Raji (cell line): Measurements from ENCODE around the gene TLCD5.

ENCODE experiments used
- POLR2A ChIP-seq: IDR thresholded peaks from 2 replicates; pipeline ENCODE4 v1.6.1; 2011; ENCODE audit warnings: low read depth, low read length, control low read depth; ENCODE audit not compliant: insufficient read depth

The TLCD5 gene

DNA sequence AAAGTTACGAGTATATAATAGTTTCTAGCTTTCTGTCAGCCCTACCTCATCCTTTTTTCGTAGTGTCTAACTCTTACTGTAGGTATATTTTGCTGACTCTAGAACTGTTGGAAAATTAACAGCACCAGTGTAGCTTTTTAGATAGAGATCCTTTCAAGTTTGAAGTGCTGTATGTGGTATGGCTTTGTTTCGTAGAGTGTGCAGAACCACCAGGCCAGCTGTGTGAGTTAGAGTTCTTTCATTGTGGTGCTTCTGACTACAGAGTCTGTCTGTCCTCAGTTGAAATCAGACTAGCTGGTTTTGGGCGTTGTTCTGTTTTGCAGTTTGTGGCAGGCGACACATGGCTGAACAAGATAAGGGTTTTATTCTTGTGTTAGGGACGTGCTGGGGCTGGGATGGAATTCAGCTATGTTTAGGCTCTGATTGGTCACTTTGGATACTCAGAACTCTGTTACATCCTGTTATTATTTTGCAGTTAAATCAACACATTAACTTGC, 14.3 kb downstream of the TLCD5 start:
- TF ChIP-seq POLR2A = no peak

DNA sequence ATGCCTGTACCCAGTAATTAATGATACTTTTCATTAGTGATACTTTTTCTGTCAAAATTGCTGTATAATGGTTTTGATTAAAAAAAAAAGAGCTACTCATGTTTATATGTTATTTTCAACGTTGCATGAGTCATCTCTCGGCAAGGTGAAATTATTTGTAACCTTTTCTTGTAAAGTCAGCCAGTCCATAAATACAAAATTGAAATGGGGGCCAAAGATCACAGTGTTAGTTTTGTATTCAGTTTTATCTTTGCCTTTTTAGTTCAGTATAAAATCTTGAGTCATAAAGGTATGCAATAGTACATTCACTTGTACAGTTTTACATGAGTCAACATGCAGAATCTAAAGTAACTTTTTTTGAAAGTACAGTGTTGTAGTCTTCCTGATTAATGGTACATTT, 15.4 kb downstream of the TLCD5 start:
- TF ChIP-seq POLR2A = no peak

DNA sequence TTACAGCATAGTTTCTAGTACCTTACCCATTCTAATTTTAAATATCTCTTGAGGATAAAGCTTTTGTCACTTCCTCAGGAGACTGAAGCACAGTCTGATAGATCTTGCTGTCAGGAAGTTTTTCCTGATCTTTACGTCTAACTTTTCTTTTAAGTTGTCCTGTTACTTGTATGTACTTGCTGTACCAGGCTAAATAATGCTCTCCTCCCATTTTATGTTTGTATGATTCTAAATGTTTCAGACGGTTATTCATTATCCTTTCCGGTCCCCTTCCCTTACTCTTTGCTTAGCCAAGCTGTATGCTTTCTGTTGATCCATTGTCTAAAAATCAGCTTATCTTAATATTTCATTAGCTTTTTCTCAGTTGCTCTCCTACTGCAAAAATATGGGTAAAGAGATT, 17.1 kb downstream of the TLCD5 start:
- no peak for TF ChIP-seq POLR2A

DNA sequence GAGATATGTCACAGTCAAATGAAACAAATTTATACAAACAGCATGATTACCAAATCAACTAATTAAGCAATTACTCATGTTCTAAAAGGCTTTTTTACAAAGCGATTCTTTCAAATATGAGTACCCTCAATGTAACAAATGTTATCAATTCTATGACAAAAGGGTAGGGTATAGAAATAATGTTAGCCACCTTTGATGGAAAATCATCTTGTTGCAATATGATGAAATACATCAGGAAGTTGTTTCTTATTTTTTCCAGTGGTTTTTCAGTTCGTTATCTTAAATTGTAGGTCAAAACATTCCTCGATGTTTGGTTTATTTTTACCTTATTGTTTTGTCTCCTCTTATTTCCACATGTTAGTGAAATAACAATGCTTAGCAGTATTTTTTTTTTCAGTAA, 17.6 kb downstream of the TLCD5 start:
- no peak for TF ChIP-seq POLR2A

DNA sequence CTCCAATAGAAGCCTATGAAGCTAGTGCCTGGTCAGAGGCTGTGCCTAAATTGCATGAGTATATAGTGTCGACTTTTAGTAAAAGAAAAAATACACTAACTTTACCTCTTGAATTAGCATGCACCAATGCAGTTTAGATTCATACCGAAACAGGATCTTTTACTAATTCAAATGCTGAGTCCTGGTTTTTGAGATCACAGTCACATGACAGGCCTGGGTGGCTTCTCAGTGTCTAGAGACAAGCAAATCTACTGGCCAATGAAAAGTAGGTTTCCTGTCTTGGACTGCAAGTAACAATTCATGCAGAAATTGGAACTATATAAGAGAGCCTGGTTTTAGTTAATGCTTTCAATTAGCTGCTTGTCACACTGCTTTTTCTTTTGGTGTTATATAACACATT, 18.3 kb downstream of the TLCD5 start:
- TF ChIP-seq POLR2A = no peak

DNA sequence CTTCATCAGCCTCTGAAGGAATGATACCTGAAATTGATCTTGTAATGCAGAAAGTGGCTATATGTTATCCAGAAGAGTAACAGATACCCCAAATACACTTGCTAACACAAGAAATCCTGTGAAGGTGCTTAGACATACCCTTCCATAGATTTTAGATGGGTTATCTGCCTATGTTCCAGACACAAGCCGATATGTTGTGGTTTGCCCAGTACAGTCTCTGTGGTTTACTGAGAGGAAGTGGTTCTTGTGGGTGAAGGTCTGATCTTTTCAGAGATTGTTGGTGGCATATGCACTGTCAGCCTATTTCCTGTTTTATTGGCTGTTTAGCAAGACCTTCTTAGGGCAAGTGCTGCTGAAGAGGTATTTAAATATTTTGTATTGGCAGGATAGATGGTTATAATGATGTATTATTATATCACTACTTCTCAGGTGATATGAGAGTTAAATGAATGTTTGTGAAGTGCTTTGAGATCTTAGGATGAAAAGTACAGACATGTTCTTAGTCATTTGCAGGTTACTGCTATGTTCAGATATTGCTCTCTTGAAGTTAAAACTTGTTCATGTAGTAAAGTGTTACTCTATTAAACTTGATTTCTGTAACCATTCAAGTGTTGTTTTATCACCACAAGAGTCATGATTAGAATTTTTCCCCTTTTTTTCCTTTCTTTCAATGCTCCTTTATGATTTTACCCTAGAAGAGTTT, 19.4 kb downstream of the TLCD5 start:
- no peak for TF ChIP-seq POLR2A

DNA sequence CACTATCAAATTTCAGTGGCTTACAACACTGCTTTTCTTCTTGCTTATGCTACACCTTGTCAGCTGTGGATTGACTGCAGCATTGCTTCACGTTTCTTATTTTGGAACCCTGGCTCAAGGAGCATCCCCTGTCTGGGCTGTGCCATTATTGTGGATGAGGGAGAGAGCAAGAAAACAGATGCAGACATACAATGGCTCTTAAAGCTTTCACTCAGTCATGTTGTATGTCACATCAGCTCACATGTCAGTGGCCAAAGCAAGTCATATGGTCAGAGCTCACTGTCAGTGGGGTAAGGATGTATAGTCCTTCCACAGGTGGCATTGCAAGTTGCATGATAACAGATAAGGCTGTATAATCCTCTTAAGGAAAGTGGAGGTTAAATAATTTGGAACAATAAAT, 21.1 kb downstream of the TLCD5 start:
- TF ChIP-seq POLR2A = no peak

DNA sequence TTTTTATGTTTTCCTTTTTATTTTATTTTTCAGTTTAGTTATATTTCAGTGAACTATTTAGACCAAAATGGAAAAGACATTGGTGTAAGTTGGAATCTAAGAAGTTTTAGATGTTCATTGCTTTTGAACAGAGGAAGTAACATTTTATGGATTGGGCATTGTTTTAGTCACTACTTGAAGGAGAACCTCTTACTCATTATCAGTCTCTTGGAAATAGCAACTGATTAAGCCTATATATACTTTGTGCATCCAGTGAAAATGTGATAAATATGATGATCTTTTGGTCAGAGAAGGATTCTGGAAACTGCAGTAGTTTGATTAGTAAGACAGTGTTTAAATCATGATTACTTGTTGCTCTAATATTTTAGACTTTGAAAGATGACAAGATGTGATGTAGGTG, 25.5 kb downstream of the TLCD5 start:
- TF ChIP-seq POLR2A = no peak

DNA sequence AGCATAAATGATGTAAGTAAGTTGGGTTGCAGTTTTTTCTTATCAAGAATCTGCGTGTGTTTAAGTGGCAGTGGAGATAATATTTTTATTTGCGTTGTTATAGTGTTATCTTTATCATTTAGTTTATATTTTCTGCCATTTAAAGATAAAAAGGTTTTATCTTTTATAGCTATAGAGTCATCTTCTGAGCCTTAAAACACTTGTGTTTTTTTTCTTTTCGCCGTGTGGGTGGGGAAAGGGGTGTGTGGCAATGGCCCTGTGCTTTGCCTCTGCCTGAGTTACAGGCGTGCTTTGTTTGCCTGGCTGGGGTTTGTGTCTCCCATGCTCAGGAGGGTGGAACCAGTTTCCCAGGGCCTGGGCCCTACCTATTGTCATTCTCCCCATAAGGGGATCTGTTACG, 27.3 kb downstream of the TLCD5 start:
- no peak for TF ChIP-seq POLR2A

DNA sequence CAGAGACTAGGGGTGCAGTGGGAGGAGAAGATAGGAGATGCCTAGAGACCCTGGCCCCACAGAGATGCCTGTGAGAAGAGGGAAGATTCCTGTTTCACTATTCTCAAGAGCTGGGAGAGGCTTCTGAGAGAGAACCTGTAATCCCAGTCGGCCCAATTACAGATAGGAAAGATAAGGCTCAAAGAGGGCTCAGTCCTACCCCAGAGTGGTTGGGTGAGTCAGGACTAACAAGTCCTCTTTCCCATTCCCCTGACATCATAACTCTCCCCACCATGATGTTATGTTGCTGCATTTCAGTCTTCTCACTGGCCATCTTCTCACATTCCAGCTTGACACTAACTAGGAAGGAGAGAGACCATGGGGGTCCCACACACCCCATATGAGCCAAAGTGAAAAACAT, 29.0 kb downstream of the TLCD5 start:
- TF ChIP-seq POLR2A = no peak

DNA sequence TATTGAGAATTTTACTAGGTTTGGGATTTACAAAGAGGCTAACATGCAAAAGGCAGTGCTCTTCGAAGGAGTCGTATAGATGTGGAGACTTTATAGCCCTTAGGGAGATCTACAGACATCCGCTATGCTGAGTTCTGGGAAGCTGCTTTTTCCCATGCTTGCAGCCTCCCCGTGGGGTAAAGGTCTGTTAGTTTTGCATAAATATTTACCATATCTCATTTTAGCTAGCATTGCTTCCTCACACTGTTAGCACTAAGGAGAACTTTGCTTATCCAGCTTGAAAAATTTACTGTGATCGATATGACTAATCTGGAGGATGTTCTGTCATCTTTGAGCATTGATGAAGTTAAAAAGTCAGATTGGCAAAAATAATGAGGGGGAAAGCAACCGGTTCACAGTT, 29.7 kb downstream of the TLCD5 start:
- TF ChIP-seq POLR2A = no peak

DNA sequence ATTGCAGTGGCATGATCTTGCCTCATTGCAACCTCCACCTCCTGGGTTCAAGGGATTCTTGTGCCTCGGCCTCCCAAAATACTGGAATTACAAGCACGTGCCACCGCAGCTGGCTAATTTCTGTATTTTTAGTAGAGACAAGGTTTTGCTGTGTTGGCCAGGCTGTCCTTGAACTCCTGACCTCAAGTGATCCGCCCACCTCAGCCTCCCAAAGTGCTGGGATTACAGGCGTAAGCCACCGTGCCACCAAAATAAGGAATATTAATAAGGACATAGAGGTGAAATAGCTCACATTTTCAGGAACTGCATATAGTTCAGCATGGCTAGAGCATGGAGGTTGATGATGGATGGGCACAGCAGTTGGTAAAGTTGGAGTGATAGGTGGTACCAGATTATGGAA, 32.5 kb downstream of the TLCD5 start:
- TF ChIP-seq POLR2A = no peak

DNA sequence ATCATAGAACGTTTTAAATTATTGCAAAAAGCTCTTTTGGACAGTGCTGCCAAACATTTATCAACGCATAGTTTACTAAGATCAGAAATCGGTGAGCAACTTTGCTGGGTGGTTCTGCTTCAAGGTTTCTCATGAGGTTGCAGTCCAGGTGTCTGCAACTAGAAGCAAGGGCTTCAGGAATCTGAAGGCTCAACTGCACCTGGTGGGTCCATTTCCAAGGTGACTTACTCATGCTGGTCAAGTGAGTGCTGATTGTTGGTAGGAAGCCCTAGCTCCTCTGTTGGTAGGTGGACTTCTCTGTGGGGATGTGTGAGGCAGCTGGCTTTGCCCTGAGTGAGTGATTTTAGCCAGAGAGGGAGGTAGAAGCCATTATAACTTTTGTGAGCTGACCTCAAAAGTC, 33.6 kb downstream of the TLCD5 start:
- no peak for TF ChIP-seq POLR2A

DNA sequence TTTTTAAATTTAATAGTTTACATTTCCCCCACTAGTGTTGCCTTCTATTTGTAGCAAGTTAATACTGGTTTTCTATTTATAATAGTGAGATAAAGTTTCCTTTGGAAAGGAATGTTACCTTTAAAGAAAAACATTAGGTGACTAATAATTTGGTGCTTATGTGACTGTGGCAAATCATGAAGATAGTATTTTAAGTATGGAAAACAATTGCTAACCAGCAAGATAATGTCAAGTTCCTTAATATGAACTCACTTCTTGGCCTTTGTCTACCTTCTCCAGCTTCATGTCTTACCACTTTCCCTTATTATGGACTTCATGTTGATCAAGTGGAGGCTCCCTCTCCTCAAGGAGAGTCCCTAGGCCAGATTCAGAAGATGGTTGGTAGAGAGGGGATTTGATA, 38.3 kb downstream of the TLCD5 start:
- TF ChIP-seq POLR2A = no peak

DNA sequence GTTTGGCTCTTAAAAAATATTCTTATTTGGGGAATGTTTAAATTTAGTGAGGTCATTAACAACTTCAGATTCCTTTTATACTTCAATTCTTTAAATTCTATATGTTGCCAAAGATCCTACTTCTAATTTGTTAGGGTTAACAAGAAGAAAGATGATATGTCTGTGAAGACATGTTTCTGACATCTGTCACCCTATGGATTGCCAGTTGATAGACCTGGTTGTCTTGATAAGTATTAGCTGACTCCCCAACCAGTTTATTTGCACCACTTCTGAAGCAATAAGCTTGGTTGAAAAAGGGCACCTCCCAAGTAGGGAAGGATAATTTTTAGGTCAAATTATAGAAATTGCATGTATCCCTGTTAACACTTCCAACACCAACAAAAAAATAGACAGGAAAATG, 40.4 kb downstream of the TLCD5 start:
- no peak for TF ChIP-seq POLR2A

DNA sequence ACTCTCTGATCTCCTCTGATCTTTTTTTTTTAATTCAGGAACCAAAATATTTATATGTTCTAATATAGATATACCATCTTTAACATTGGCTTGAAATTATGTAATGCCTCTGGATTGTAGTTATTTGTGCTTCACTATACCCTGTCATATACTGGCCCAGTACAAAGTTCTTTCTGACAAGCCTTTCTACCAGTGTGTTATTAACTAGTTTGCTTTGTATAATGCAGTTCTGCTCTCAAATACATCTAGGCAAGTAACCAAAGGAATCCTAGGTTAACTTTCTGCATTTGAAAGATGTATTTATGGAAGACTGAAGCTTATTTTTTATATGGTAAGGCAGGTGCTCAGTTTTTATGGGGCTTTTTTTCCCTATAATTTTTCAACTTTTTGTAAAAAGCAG, 47.2 kb downstream of the TLCD5 start:
- TF ChIP-seq POLR2A = no peak

DNA sequence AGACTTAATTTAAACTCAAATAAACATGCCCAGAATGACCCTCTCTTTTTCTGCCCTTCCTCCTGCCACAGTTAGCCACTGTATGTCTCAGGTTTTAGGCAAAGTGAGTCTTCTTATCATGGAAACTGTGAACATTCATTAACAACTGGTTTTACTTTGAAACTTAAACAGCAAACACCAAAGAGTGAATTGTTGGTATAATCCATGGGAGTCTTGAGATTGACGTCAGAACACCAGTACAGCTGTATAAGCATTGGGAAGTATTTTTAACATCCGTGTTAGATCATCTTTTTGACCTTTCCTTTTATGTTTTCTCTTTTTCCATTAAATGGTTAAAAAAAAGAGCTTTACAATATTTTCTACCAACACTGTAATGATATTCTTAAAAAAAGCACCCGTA, 50.0 kb downstream of the TLCD5 start:
- no peak for TF ChIP-seq POLR2A
